ENCODE results near the gene SYNM. TPM values are rescaled to one million over a fixed set of nuclear protein-coding genes. Genes with fewer than 3 reads are reported as not detected.

SYNM gene, protein sequence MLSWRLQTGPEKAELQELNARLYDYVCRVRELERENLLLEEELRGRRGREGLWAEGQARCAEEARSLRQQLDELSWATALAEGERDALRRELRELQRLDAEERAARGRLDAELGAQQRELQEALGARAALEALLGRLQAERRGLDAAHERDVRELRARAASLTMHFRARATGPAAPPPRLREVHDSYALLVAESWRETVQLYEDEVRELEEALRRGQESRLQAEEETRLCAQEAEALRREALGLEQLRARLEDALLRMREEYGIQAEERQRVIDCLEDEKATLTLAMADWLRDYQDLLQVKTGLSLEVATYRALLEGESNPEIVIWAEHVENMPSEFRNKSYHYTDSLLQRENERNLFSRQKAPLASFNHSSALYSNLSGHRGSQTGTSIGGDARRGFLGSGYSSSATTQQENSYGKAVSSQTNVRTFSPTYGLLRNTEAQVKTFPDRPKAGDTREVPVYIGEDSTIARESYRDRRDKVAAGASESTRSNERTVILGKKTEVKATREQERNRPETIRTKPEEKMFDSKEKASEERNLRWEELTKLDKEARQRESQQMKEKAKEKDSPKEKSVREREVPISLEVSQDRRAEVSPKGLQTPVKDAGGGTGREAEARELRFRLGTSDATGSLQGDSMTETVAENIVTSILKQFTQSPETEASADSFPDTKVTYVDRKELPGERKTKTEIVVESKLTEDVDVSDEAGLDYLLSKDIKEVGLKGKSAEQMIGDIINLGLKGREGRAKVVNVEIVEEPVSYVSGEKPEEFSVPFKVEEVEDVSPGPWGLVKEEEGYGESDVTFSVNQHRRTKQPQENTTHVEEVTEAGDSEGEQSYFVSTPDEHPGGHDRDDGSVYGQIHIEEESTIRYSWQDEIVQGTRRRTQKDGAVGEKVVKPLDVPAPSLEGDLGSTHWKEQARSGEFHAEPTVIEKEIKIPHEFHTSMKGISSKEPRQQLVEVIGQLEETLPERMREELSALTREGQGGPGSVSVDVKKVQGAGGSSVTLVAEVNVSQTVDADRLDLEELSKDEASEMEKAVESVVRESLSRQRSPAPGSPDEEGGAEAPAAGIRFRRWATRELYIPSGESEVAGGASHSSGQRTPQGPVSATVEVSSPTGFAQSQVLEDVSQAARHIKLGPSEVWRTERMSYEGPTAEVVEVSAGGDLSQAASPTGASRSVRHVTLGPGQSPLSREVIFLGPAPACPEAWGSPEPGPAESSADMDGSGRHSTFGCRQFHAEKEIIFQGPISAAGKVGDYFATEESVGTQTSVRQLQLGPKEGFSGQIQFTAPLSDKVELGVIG (N-terminal part only)
- total RNA-seq: 10 to 100 TPM in 3 of 4 donors, 1 to 10 TPM in 1; 6.4 to 44.6 (median 36.4) TPM

- Histone ChIP-seq H3K4me3 (peak within 1 kb of the TSS; percentile 31 to 61), H3K4me1 (no peaks in the 10 kb centered on the region), H3K9me3 (no peaks in the 10 kb centered on the region), H3K36me3 (no peaks in the 10 kb centered on the region), H3K27me3 (no peaks in the 10 kb centered on the region), H3K27ac (peak within 1 kb of the TSS; percentile 71 to 83)
- TF ChIP-seq POLR2A (IDR thresholded peaks at IDR 0.05) (peak; percentile 57 to 64), CTCF (IDR thresholded peaks at IDR 0.05) (peak; percentile 57 to 95 (median 90))
- DNase-seq: peak; percentile 66 to 77
- intact Hi-C loops (cut with DNase I; ENCODE audit: low total_unique reads): no loop called here
Observed at GRCh38 chr15:99104788-99105513, at the start of gene SYNM. SYNM (plus strand) TSS chr15:99105080; CDS start chr15:99105200, 120 bp downstream.

DNA sequence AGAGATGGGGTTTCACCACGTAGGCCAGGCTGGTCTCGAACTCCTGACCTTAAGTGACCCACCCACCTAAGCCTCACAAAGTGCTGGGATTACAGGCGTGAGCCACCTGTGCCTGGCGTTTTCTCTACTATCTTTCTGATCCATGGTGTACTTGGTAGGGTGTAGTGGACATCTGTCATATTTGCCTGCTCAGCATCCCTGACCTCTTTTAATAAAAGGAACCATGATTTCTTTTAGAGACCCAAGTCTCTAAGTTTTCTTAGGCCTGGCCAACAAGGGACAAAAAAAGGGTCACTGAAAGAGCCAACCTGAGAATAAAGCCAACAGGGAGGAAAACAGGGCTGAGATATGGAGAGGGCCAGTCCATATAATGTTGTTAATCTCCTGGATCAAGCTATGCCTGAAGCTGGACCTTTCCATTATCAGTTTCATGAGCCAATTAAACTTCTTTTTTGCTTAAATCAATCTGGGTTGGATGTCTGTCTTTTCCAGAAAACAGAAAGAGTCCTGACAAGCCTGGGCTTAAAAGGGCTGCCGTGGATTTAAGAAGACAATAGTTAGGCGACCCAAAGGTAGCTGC is 49.2 kb upstream of the SYNM start:
- H3K4me3 ChIP-seq: no peak overlapping the region
- TF ChIP-seq CTCF (IDR thresholded peaks at IDR 0.05) (no peak), POLR2A (IDR thresholded peaks at IDR 0.05) (no peak)
- no peak overlapping the region for H3K27ac ChIP-seq
- intact Hi-C loops (cut with DNase I; ENCODE audit: low total_unique reads): no loop called here
- no peak for DNase-seq
- no peaks in the 10 kb centered on the region for H3K4me1 ChIP-seq
- no peaks in the 10 kb centered on the region for H3K9me3 ChIP-seq
- no peaks in the 10 kb centered on the region for H3K27me3 ChIP-seq
- no peaks in the 10 kb centered on the region for H3K36me3 ChIP-seq

- H3K36me3 ChIP-seq: no peaks in the 10 kb centered on the region
- no peaks in the 10 kb centered on the region for H3K27me3 ChIP-seq
- peak overlapping the region in 1 of 2 donors; percentile 91 for H3K27ac ChIP-seq
- TF ChIP-seq CTCF (IDR thresholded peaks at IDR 0.05): no peak
- no peak for TF ChIP-seq POLR2A (IDR thresholded peaks at IDR 0.05)
- DNase-seq: no peak
- intact Hi-C loops (cut with DNase I; ENCODE audit: low total_unique reads): no loop called here
- no peaks in the 10 kb centered on the region for H3K4me1 ChIP-seq
- H3K9me3 ChIP-seq: no peaks in the 10 kb centered on the region
- H3K4me3 ChIP-seq: no peak overlapping the region
Observed at GRCh38 chr15:99057020-99057419, 47.9 kb upstream of the SYNM start.

GRCh38 chr15:99057697-99058420 is 47.0 kb upstream of the SYNM start:
- intact Hi-C loops (cut with DNase I; ENCODE audit: low total_unique reads): no loop called here
- Histone ChIP-seq H3K36me3 (no peaks in the 10 kb centered on the region), H3K4me1 (no peaks in the 10 kb centered on the region), H3K9me3 (no peaks in the 10 kb centered on the region), H3K27me3 (no peaks in the 10 kb centered on the region), H3K27ac (peak overlapping the region; percentile 64 to 91), H3K4me3 (no peak overlapping the region)
- peak in 1 of 2 donors; percentile 39 for DNase-seq
- TF ChIP-seq CTCF (IDR thresholded peaks at IDR 0.05) (peak in 1 of 4 experiments; percentile 3), POLR2A (IDR thresholded peaks at IDR 0.05) (no peak)
